Effector CD8-positive, alpha-beta T cell (primary cell): ENCODE measurements around the gene TSC22D3.
"Not testable (repeated sequence)": the region's sequence is repeated elsewhere in the genome, so short reads cannot be mapped to it uniquely, and the experiment has no call there.

Experiments used
- DNase-seq: peaks from one replicate; lab custom pipeline; 2025; lab: John Stamatoyannopoulos, UW

TSC22D3 gene

GRCh38 chrX:107683124-107683895, 92.3 kb downstream of the TSC22D3 start:
- DNase-seq = no peak

GRCh38 chrX:107682256-107682655, 93.3 kb downstream of the TSC22D3 start:
- DNase-seq = no peak

GRCh38 chrX:107678957-107679740, 96.4 kb downstream of the TSC22D3 start:
- DNase-seq = peak; percentile 14

GRCh38 chrX:107677909-107678308, 97.7 kb downstream of the TSC22D3 start:
- DNase-seq = no peak

GRCh38 chrX:107677501-107677901, 98.1 kb downstream of the TSC22D3 start:
- no peak for DNase-seq

- DNase-seq = peak; percentile 2
Measured at GRCh38 chrX:107676559-107677378, 98.8 kb downstream of the TSC22D3 start.

GRCh38 chrX:107675823-107676555, 99.6 kb downstream of the TSC22D3 start:
- DNase-seq = no peak

- DNase-seq = no peak
Measured at GRCh38 chrX:107675365-107675654, 100.3 kb downstream of the TSC22D3 start.

- DNase-seq = peak; percentile 35
Measured at GRCh38 chrX:107674480-107675364, 100.9 kb downstream of the TSC22D3 start.

- peak; percentile 78 for DNase-seq
Measured at GRCh38 chrX:107673933-107674479, 101.6 kb downstream of the TSC22D3 start.

GRCh38 chrX:107673431-107673830, 102.2 kb downstream of the TSC22D3 start:
- DNase-seq = no peak

GRCh38 chrX:107672955-107673378, 102.6 kb downstream of the TSC22D3 start:
- DNase-seq = peak; percentile 54

GRCh38 chrX:107671256-107671655, 104.3 kb downstream of the TSC22D3 start:
- DNase-seq = not testable (repeated sequence)

- no peak for DNase-seq
Measured at GRCh38 chrX:107669885-107670628, 105.5 kb downstream of the TSC22D3 start.

GRCh38 chrX:107669261-107669660, 106.3 kb downstream of the TSC22D3 start:
- DNase-seq = no peak

GRCh38 chrX:107668710-107669109, 106.9 kb downstream of the TSC22D3 start:
- not testable (repeated sequence) for DNase-seq

GRCh38 chrX:107667426-107667825, 108.2 kb downstream of the TSC22D3 start:
- DNase-seq = no peak

- DNase-seq = no peak
Measured at GRCh38 chrX:107666931-107667330, 108.7 kb downstream of the TSC22D3 start.
